ENCODE measurements around the gene WNT7B. TPM values are rescaled to one million over a fixed set of nuclear protein-coding genes. Genes with fewer than 3 reads are reported as not detected.

WNT7B gene
- total RNA-seq, result 0.66 TPM
- polyA plus RNA-seq, result 0.96 TPM
- long read RNA-seq, donor 1, result 0 reads
- long read RNA-seq, donor 2, partial matches to known transcripts, result 0 of 1 reads
- long read RNA-seq, donor 2, other reads (novel, unspliced or antisense), result 0 of 1 reads
- long read RNA-seq, donor 3, result 0 reads
- long read RNA-seq, donor 4, result 0 reads
- long read RNA-seq, donor 5, partial matches to known transcripts, result 0 of 1 reads
- long read RNA-seq, donor 5, other reads (novel, unspliced or antisense), result 0 of 1 reads
- long read RNA-seq, donor 6, result 0 reads
- long read RNA-seq, donor 7, result 0 reads
- long read RNA-seq, donor 8, result 0 reads
- long read RNA-seq, donor 9, result 0 reads
- long read RNA-seq, donor 10, result 0 reads

DNA sequence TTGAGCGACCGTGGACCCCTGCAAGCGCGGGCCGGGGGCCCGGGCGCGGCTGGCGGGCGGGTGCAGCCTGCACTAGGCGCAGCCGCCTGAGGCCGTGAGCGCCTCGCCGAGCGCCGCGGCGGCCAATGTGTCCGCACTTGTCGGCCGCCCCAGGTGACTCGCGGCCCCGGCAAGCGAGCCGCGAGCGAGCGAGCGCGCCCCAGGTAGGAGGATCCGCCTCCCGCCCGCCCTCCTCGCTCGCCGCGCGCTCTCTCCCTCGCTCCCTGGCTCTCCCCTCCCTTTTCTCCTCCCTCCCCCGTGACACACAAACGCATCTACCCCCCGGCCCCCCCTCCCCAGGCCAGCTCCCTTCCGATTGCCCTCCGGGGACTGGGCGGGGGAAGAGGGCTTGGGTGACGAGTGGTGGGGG is at the start of gene WNT7B:
WNT7B (minus strand) TSS at position 160 of the 409 bp plus-strand sequence. CDS start 408 bp downstream, outside the sequence.
- Histone ChIP-seq H3K4me1 (ENCODE audit: control insufficient read depth in 2 of 2, insufficient read depth in 2 of 2, low read length in 2 of 2) (peaks cover 11 to 19% of the 10 kb centered on the region in 2 donors), H3K27ac (ENCODE audit: low read depth in 1 of 2, low read length in 1 of 2) (no peak within 1 kb of the TSS), H3K9me3 (ENCODE audit: control insufficient read depth in 2 of 2, insufficient read depth in 1 of 2, low read length in 1 of 2) (no peaks in the 10 kb centered on the region), H3K36me3 (ENCODE audit: control insufficient read depth in 2 of 2, insufficient read depth in 2 of 2, low read length in 1 of 2) (no peaks in the 10 kb centered on the region), H3K4me3 (ENCODE audit: low read length in 2 of 2) (peak within 1 kb of the TSS in 1 of 2 donors; percentile 27), H3K27me3 (ENCODE audit: control insufficient read depth in 2 of 2, insufficient read depth in 1 of 2, low read length in 1 of 2) (peaks cover 64 to 74% of the 10 kb centered on the region in 2 donors)
- WGBS, result 1% methylated on average over 49 of the region's 49 CpGs
- DNase-seq (ENCODE audit: low read depth in 6 of 9, low spot score in 9 of 9), result peak in 2 of 9 donors; percentile 20 to 22

DNA sequence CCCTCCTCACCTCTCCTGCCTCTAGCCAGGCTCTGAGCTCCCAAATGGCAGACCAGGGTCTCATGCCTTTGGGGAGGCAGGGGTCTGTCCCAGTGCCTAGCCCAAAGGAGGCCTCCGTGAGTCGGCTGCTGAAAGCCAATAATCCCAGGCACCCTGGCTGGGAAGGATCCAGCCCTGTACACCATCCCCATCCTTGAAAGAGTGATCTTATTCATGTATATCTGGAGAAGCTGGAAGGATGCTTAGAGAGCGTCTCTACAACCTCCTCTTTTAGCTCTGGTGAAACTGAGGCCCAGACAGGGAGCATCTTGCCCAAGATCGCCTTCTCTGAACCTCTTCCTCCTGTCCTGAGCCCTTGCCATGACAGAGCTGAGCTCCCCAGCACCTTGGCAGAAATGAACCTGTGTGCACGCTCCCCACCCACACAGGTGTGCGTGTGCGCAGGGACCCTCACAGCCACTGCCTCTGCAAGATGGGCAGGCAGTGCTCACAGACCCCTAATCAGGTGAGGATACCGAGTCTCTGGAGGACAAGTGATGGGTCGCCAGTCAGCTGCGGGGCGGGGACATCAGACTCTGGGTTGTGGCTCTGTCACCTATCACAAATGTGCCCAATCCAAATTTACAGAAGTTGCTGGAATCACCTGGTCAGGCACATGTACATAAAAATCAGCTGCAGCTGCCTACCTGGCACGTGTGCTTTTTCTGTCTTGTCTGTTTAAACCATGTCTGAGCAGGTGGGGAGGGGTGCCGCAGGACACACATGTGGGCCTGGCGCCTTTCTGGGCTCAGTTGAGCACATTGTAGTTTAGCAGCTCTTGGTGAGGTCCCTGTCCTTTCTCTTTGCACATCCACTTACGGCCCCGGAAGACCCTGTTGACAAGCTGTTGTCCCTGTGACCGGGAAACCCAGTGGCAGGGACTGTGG is 49.3 kb upstream of the WNT7B start:
- no peak for DNase-seq (ENCODE audit: low read depth in 6 of 9, low spot score in 9 of 9)
- WGBS, result 96% methylated on average over 17 of the region's 17 CpGs
- Histone ChIP-seq H3K27ac (ENCODE audit: low read depth in 1 of 2, low read length in 1 of 2) (no peak overlapping the region), H3K27me3 (ENCODE audit: control insufficient read depth in 2 of 2, insufficient read depth in 1 of 2, low read length in 1 of 2) (peaks cover 29 to 55% of the 10 kb centered on the region in 2 donors), H3K4me1 (ENCODE audit: control insufficient read depth in 2 of 2, insufficient read depth in 2 of 2, low read length in 2 of 2) (peaks cover 0 to 10% of the 10 kb centered on the region in 2 donors), H3K36me3 (ENCODE audit: control insufficient read depth in 2 of 2, insufficient read depth in 2 of 2, low read length in 1 of 2) (no peaks in the 10 kb centered on the region), H3K9me3 (ENCODE audit: control insufficient read depth in 2 of 2, insufficient read depth in 1 of 2, low read length in 1 of 2) (no peaks in the 10 kb centered on the region), H3K4me3 (ENCODE audit: low read length in 2 of 2) (no peak overlapping the region)

DNA sequence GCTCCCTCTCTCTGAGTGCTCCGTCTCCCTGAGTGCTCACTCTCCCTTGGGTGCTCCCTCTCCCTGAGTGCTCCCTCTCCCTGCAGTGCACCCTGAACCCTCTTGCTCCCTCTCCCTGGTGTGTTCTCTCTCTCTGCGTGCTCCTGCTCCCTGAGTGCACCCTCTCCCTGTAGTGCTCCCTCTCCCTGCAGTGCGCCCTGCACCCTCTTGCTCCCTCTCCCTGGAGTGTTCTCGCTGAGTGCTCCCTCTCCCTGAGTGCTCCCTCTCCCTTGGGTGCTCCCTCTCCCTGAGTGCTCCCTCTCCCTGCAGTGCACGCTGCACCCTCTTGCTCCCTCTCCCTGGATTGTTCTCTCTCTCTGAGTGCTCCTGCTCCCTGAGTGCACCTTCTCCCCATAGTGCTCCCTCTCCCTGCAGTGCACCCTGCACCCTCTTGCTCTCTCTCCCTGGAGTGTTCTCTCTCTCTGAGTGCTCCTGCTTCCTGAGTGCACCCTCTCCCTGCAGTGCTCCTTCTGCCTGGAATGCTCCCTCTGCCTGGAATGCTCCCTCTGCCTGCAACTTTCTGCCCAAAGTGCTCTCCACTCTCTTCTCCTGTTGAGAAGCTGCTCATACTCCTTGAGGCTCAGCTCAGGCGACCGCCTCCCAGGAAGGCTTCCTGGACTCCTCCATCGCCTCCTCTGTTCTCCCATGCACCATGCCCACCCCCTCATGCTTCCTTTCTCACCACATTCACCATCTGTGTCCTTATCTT is 48.4 kb upstream of the WNT7B start:
- no peaks in the 10 kb centered on the region for H3K9me3 ChIP-seq (ENCODE audit: control insufficient read depth in 2 of 2, insufficient read depth in 1 of 2, low read length in 1 of 2)
- H3K27me3 ChIP-seq (ENCODE audit: control insufficient read depth in 2 of 2, insufficient read depth in 1 of 2, low read length in 1 of 2), result peaks cover 29 to 55% of the 10 kb centered on the region in 2 donors
- no peak overlapping the region for H3K4me3 ChIP-seq (ENCODE audit: low read length in 2 of 2)
- DNase-seq (ENCODE audit: low read depth in 6 of 9, low spot score in 9 of 9), result no peak
- 94% methylated on average over 8 of the region's 8 CpGs for WGBS
- no peaks in the 10 kb centered on the region for H3K36me3 ChIP-seq (ENCODE audit: control insufficient read depth in 2 of 2, insufficient read depth in 2 of 2, low read length in 1 of 2)
- peaks cover 0 to 10% of the 10 kb centered on the region in 2 donors for H3K4me1 ChIP-seq (ENCODE audit: control insufficient read depth in 2 of 2, insufficient read depth in 2 of 2, low read length in 2 of 2)
- H3K27ac ChIP-seq (ENCODE audit: low read depth in 1 of 2, low read length in 1 of 2), result no peak overlapping the region

DNA sequence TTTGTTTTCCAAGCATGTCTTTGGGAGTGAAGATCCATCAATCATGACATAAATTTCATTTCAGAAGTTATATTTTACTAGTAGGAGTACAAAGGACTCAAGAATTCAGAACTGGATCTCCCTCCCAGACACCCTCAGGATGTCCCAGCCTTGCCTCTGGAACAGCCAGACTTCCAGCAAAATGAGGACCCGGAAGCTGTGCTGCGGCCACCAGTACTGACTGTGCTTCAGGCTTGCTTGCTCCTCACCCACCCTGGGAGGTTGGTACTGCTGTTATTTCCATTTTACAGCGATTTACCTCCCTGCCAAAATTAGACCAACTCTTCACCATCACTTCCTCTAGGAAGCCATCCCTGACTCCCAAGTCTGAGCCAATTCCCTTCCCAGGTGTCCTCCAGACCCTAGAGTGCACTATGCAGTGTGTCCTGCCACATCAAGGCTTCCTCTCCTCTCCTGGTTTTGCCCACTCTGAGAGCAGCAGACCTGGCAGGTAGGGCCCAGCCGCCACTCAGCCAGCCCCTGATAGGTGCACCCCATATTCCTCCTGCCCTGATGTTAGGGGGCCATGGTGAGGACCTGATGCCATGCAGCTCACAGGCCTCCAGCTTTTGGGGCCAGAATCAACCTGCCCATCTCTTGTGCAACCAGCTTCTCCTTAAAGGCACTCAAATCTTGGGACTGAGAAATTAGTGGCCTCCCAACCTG is 47.3 kb upstream of the WNT7B start:
- Histone ChIP-seq H3K27ac (ENCODE audit: low read depth in 1 of 2, low read length in 1 of 2) (no peak overlapping the region), H3K4me3 (ENCODE audit: low read length in 2 of 2) (no peak overlapping the region), H3K9me3 (ENCODE audit: control insufficient read depth in 2 of 2, insufficient read depth in 1 of 2, low read length in 1 of 2) (no peaks in the 10 kb centered on the region), H3K27me3 (ENCODE audit: control insufficient read depth in 2 of 2, insufficient read depth in 1 of 2, low read length in 1 of 2) (peaks cover 29 to 55% of the 10 kb centered on the region in 2 donors), H3K36me3 (ENCODE audit: control insufficient read depth in 2 of 2, insufficient read depth in 2 of 2, low read length in 1 of 2) (no peaks in the 10 kb centered on the region), H3K4me1 (ENCODE audit: control insufficient read depth in 2 of 2, insufficient read depth in 2 of 2, low read length in 2 of 2) (peaks cover 0 to 10% of the 10 kb centered on the region in 2 donors)
- no peak for DNase-seq (ENCODE audit: low read depth in 6 of 9, low spot score in 9 of 9)
- WGBS, result 93% methylated on average over 4 of the region's 4 CpGs

DNA sequence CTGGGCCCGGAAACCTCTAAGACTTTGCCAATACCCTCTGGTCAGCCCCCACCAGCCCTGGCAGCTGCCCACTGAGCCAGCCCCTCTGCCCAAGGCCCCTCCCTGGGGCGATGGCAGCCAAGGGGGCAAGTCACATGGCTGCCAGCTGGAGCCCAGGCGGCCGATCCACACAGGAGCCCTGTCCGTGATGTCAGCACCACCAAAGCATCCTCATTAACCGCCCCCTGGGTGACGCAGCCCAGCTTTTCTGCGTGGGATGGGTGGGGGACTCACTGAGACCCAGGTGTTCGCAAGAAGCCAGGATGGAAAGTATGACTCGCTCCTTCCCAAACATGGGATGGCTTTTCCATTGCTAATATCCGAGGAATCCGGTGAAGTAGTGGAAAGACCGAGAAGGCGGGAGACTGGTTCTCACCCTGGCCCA is 46.6 kb upstream of the WNT7B start:
- peaks cover 28 to 51% of the 10 kb centered on the region in 2 donors for H3K27me3 ChIP-seq (ENCODE audit: control insufficient read depth in 2 of 2, insufficient read depth in 1 of 2, low read length in 1 of 2)
- no peaks in the 10 kb centered on the region for H3K36me3 ChIP-seq (ENCODE audit: control insufficient read depth in 2 of 2, insufficient read depth in 2 of 2, low read length in 1 of 2)
- DNase-seq (ENCODE audit: low read depth in 6 of 9, low spot score in 9 of 9), result no peak
- no peak overlapping the region for H3K27ac ChIP-seq (ENCODE audit: low read depth in 1 of 2, low read length in 1 of 2)
- no peaks in the 10 kb centered on the region for H3K9me3 ChIP-seq (ENCODE audit: control insufficient read depth in 2 of 2, insufficient read depth in 1 of 2, low read length in 1 of 2)
- WGBS, result 97% methylated on average over 14 of the region's 14 CpGs
- H3K4me1 ChIP-seq (ENCODE audit: control insufficient read depth in 2 of 2, insufficient read depth in 2 of 2, low read length in 2 of 2), result peaks cover 0 to 7% of the 10 kb centered on the region in 2 donors
- no peak overlapping the region for H3K4me3 ChIP-seq (ENCODE audit: low read length in 2 of 2)

DNA sequence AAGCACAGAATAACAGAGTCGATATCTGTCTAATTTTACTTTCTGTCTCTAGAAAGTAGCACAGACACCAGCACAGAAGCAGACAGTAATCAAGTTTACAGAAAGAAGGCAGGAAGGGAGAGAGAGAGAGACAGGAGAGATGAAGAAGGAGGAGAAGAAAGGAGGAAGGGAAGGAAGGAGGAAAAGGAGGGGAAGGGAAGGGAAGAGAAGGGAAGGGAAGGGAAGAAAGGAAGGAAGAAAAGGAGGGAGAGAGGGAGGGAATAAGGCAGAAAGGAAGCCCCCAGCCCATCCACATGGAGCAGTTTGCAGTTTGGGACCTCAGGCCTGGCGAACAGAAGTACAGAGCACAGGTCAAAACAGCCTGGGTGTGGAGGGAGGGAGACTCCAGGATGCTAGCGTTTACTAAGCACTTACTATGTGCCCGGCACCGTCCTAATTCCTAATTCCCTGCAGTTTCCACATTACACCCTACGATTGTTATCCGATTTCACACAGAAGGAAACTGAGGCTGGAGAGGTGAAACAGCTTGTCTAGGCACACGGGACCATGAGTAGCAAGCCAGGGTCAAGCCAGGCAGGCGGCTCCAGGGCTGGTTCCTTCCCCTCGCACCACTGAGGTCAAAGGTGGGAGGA is 46.0 kb upstream of the WNT7B start:
- no peaks in the 10 kb centered on the region for H3K36me3 ChIP-seq (ENCODE audit: control insufficient read depth in 2 of 2, insufficient read depth in 2 of 2, low read length in 1 of 2)
- peaks cover 0 to 3% of the 10 kb centered on the region in 2 donors for H3K4me1 ChIP-seq (ENCODE audit: control insufficient read depth in 2 of 2, insufficient read depth in 2 of 2, low read length in 2 of 2)
- no peak overlapping the region for H3K27ac ChIP-seq (ENCODE audit: low read depth in 1 of 2, low read length in 1 of 2)
- no peak for DNase-seq (ENCODE audit: low read depth in 6 of 9, low spot score in 9 of 9)
- 95% methylated on average over 10 of the region's 10 CpGs for WGBS
- peaks cover 23 to 45% of the 10 kb centered on the region in 2 donors for H3K27me3 ChIP-seq (ENCODE audit: control insufficient read depth in 2 of 2, insufficient read depth in 1 of 2, low read length in 1 of 2)
- no peaks in the 10 kb centered on the region for H3K9me3 ChIP-seq (ENCODE audit: control insufficient read depth in 2 of 2, insufficient read depth in 1 of 2, low read length in 1 of 2)
- H3K4me3 ChIP-seq (ENCODE audit: low read length in 2 of 2), result no peak overlapping the region

DNA sequence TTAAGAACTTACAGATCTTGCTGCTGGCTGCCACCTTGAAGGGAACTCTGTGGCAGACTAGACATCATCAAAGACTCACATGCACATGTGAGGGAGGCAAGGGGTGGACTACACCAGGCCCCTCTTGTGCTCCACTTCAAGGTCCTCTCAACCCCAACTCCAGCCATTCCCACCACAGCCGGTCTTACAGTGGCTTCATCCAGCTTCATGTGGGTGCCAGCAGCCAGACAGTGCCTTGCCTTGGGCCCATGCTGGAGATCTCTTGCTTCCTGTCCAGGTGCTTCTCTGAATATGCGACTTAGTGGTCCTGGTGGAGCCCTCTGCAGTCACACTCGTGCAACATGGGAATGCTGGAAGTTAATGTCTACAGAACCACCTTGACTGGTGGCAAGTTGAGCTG is 44.6 kb upstream of the WNT7B start:
- Histone ChIP-seq H3K27ac (ENCODE audit: low read depth in 1 of 2, low read length in 1 of 2) (no peak overlapping the region), H3K27me3 (ENCODE audit: control insufficient read depth in 2 of 2, insufficient read depth in 1 of 2, low read length in 1 of 2) (peaks cover 8 to 31% of the 10 kb centered on the region in 2 donors), H3K4me3 (ENCODE audit: low read length in 2 of 2) (no peak overlapping the region), H3K9me3 (ENCODE audit: control insufficient read depth in 2 of 2, insufficient read depth in 1 of 2, low read length in 1 of 2) (no peaks in the 10 kb centered on the region), H3K4me1 (ENCODE audit: control insufficient read depth in 2 of 2, insufficient read depth in 2 of 2, low read length in 2 of 2) (no peaks in the 10 kb centered on the region), H3K36me3 (ENCODE audit: control insufficient read depth in 2 of 2, insufficient read depth in 2 of 2, low read length in 1 of 2) (no peaks in the 10 kb centered on the region)
- WGBS, result 90% methylated on average over 3 of the region's 3 CpGs
- no peak for DNase-seq (ENCODE audit: low read depth in 6 of 9, low spot score in 9 of 9)

DNA sequence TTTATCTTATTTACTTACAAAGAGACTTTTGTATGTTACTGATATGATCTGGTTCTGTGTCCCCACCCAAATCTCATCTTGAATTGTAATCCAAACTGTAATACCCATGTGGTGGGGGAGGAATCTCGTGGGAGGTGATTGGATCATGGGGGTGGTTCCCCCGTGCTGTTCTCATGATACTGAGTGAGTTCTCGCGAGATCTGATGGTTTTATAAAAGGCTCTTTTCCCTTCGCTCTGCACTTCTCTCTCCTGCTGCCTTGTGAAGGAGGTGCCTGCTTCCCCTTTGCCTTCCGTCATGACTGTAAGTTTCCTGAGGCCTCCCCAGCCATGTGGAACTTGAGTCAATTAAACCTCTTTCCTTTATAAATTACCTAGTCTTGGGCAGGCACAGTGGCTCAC is 42.4 kb upstream of the WNT7B start:
- Histone ChIP-seq H3K27me3 (ENCODE audit: control insufficient read depth in 2 of 2, insufficient read depth in 1 of 2, low read length in 1 of 2) (peaks cover 0 to 17% of the 10 kb centered on the region in 2 donors), H3K9me3 (ENCODE audit: control insufficient read depth in 2 of 2, insufficient read depth in 1 of 2, low read length in 1 of 2) (no peaks in the 10 kb centered on the region), H3K27ac (ENCODE audit: low read depth in 1 of 2, low read length in 1 of 2) (no peak overlapping the region), H3K4me1 (ENCODE audit: control insufficient read depth in 2 of 2, insufficient read depth in 2 of 2, low read length in 2 of 2) (no peaks in the 10 kb centered on the region), H3K36me3 (ENCODE audit: control insufficient read depth in 2 of 2, insufficient read depth in 2 of 2, low read length in 1 of 2) (no peaks in the 10 kb centered on the region), H3K4me3 (ENCODE audit: low read length in 2 of 2) (no peak overlapping the region)
- 96% methylated on average over 6 of the region's 6 CpGs for WGBS
- no peak for DNase-seq (ENCODE audit: low read depth in 6 of 9, low spot score in 9 of 9)

Data from thymus (tissue), 14 donors.